Epithelial cell of prostate (primary cell): ENCODE data around the gene GCA.

ENCODE experiments used
- DNase-seq: peaks from one replicate; pipeline ENCODE4 v3.0.0-alpha.2; 2011; ENCODE audit warnings: low read depth, low spot score
- H3K27ac ChIP-seq: fragments of 450-650 bp; 2 replicates; pipeline ENCODE4 v1.5.1; 2017; ENCODE audit warnings: mild to moderate bottlenecking

Gene GCA

DNA sequence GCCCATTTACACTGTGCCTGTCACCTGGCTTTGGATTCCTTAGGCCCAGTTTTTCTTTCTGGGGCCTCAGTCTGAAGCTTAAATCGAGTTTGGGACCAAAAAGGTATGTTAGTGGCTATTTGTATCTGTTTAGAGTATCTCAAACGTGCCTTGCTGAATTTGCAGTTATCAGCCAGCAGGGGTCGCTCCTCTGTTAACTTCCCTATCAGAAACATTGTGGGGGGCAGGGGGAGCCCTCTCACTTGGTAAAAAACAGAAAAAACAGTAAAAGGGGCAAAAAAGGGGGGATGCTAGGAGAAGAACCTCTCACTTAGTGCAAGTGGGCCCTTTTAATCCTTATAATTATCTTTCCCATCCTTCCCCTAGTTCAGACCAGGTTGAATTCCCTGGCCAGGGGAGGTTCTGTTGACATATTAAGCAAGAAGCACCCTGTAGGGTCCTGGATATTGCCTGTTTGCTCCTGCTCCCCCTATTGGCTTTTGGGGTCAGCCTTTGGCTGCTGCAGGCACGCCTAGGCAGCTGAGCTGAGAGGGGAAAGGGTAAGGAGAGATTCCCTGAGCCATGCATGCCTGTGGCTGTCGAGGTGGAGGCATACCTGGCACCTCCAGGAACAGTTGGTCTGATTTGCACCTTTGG lies 16.7 kb upstream of the GCA start:
- H3K27ac ChIP-seq: no peak overlapping the region
- DNase-seq: no peak

DNA sequence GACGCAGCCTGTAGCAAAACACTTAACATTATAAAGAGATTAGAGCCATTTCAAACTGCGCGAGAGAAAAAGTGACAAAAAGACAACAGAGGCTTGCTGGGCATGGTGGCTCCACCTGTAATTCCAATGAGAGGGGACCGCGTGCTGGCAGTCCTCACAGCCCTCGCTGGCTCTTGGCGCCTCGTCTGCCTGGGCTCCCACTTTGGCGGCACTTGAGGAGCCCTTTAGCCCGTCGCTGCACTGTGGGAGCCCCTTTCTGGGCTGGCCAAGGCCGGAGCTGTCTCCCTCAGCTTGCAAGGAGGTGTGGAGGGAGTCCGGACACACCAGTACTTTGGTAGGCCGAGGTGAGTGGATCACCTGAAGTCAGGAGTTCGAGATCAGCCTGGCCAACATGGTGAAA lies 16.1 kb upstream of the GCA start:
- H3K27ac ChIP-seq: no peak overlapping the region
- DNase-seq: no peak

DNA sequence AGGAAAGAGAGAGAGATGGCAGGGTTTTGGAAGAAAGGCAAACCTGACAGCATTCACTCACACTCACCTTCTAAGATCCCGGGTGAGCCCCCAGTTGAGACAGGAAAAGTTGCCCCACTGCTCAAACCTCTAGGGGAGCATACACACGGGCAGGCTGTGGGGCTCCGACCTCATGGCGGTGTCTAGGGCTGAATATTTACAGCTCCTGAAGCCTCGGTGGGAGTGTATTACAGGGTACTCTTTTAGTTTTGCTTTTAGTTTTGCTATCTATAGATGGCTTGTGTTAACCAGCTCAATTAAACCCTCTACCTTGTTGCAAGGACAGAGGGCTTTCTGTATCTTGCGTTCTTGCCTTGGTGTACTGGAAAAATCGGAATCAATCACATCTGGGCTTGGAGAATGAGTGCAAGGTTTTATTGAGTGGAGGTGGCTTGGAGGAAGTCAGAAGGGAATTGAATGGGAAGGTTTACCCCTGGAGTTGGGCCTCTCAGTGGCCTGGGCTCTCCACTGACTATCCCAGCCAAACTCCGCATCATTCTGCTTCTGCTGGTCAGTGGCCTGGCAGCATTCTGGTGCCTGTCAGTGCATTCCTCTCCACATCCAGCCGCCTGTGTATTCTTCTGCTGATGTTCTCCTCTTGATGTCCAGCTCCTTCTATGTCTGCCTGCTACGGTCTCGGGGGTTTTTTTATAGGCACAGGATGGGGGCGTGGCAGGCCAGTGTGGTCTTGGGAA lies 15.3 kb upstream of the GCA start:
- DNase-seq: no peak
- H3K27ac ChIP-seq: no peak overlapping the region

DNA sequence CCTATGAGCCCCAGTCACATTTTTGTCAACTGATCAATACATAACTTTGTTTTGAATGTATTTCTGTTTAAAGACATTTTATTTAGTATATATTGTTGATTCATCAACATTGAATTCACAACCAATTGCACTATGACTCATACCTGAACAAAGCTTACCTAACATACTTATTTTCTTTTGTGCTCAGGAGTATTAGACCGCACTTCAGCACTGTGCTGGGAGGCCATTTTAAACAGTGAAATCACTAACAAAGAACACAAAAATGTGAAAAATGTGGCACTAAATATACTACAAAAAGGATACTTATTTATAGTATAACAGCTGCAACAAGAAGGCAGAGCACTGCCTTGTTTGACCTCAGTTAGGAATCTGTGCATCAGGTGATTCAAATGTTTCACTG lies 13.1 kb upstream of the GCA start:
- DNase-seq: no peak
- H3K27ac ChIP-seq: no peak overlapping the region

DNA sequence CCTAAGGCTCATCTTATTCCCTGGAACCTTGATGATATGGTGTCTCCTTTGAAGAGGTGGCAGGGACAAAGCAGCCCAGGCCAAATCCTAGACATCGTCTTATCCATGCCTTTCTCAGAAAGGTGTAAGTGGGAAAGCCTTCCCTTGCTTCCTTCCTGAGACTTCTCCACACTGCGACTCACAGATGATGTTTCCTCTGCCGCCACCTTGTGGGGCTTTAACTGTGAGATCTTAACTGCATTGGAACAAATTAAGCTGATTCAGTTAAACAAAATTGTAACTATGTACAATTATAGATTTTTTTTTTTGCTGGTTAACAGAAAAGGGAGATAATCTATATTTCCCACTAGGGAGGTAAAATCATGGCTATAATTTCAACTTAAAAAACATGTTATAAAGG lies 10.0 kb upstream of the GCA start:
- no peak for DNase-seq
- no peak overlapping the region for H3K27ac ChIP-seq

DNA sequence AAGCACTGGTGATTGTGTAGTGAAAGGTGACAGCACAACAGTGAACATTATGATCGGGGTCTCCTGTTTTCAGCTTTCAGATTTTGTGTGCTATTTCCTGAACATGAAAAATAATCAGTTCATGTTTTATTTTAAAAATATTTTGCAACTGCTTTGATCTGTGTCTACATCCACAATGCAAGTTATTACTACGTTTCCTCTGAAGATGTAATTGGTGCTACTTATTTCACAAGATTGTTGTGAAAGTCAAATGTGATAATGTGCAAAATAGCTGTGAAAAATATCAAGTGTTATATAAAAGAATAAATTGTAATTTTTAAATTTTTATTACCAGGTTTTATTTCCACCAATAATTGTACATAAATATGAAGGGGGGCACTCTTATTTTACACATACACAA lies 6.1 kb upstream of the GCA start:
- no peak overlapping the region for H3K27ac ChIP-seq
- DNase-seq: no peak

DNA sequence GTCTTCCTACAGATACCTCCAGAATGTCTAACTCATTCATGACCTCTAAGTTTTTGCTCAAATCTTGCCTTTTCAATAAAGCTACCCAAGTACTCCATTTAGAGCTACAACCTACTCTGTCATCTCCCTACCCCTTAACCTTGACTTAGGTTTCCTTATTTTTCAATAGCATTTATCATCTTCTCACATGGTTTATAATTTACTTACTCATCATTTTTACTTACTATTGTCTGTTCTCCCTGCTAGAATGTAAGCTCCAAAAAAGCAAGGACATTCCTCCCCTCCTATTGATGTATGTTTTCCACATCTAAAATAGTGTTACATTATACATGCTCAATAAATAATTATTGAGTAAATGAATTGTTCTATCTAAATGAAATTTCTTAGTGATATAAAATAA lies 3.1 kb upstream of the GCA start:
- DNase-seq: no peak
- no peak overlapping the region for H3K27ac ChIP-seq

DNA sequence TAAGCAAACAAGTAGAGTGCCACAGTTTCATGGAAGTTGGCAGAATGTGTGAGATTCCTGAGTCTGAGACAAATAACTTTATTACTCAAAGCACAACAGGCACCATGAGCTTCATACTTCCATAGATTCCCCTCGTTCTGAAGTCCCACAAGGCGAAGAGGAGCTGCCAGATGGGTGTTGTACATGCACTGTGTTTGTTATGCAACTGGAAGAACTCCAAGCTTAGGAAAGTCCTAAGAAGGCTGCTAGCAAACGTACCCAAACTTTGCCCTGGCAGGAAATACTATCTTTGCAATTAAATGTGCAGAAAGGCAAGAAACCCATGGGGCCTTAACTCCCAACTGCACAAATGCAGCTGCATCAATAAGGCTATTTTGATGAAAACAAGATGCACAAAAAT lies 1.6 kb upstream of the GCA start:
- H3K27ac ChIP-seq: no peak overlapping the region
- no peak for DNase-seq

DNA sequence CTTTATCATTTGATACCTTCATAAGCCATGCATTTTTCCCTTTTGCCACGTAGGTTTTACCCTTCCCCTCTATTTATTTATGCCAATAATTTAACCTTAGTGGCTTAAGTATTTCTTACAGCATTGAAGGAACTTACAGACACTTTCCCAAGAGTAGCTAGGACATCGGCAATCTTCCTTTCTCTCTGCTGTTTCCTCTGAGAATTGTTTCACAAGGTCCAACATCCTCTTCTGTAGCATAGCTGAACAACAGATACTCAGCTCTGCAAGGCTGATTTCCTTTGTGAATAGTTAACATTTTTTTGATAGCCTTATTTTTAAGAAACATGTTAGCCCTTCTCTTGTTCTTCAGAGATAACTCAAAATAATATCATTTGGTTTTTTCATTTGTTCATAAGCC lies 1.1 kb upstream of the GCA start:
- H3K27ac ChIP-seq: no peak overlapping the region
- DNase-seq: no peak

DNA sequence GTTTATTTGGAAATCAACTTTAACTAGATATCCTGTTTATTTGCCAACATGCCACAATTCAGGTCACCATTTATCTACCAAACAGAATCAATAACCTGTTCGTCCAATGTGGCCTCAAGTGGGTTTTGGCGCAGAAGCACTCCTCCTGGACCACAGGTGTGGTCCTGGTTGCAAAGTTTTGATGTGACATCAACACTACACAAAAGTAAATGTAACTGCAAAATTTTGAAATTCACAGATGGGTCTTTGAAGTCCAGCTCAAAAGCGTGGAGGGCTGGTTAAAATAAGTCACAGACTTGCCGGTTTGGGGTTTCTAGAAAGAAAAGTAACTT lies 474 bp upstream of the GCA start:
- DNase-seq: no peak
- H3K27ac ChIP-seq: no peak overlapping the region

DNA sequence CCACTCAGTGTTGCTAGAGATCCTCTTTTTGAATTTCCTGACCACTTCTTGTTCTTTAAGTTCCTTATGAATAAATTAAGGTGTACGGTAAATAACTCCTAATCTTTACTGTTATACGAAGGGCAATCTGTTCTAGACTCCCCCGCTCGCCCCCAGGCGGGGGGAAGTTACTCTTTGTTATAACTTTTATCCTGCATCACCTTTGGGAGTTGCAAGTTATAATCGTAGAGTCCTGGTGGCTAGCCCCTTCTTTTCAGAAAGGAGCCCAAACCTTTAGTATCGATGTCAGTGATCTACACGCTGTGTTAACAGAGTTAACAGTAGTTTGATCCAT lies 652 bp downstream of the GCA start:
- no peak for DNase-seq
- peak overlapping the region; percentile 73 for H3K27ac ChIP-seq

DNA sequence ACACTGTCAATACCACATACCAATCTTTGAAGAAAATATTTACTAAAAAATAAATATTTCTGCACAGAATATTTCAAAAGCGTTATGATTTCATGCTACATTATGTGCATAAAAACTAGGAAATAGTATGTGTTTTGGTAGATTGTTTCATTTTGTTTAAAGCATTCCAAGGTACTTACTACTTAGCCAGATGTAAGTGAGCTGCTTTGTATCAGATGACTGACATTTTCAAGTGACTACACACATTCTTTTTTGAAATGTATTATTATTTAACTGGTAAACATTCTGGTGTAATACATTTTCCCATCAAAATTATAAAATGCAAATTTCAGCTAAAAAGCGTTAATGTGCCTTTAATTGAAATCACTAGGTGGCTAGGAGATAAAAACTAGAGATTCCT lies 21.5 kb downstream of the GCA start:
- no peak for DNase-seq
- H3K27ac ChIP-seq: no peak overlapping the region

DNA sequence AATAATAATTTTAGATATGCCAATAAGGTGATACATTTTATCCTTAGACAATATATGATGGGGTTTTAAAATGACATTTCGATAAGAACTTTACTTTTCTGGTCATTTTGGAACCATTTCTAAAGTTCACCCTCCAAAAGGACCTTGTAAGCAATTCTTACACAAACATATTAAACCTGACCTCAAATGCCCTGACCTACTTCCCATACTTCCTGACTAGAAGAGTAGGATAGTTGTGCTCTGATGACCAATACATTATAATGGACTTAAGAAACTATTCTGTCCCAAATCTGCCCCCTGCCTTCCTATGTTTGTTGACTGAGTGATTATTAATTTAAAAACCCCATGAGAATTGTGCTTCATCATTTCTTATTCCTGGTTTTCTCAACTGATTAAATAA lies 24.6 kb downstream of the GCA start:
- no peak overlapping the region for H3K27ac ChIP-seq

DNA sequence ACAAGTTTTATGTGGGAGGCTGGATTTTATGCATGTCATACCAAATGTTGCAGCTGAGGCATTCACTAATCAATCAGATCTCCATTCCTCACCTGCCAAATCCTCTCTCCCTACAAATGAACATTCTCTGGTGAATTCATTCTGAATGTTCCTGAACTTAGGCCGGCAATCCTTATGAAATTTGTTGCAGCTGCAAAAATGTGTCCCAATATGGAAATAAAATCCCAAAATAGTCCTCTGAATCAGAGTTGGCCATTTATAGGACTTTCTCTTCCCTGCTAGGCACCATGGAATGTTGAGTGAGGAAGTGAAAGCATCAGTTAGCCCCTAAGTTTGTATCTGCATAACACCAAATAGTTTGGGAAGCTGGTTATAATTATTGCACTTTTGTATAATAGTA lies 25.6 kb downstream of the GCA start:
- no peak overlapping the region for H3K27ac ChIP-seq
- DNase-seq: no peak

More for the DNA sequence above, 24.6 kb downstream of the GCA start:
- DNase-seq: no peak

DNA sequence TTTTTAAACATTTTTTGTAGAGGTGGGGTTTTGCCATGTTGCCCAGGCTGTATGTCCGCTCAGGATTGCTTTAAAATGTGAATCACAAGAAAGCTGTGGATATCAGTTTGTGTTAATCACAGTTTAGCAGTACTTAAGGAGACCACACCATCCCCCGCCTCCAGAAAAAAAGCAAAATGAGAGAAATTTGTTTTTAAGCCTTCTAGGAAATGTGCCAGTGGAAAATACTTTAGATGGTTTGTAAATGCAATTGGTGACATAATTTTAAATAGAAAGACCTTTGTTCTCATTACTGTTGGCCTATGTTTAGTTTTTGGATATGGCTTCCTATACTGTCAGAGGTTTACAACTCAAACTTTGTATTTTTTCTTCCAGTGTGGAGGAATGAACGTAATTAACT lies 27.0 kb downstream of the GCA start:
- no peak overlapping the region for H3K27ac ChIP-seq
- DNase-seq: no peak

DNA sequence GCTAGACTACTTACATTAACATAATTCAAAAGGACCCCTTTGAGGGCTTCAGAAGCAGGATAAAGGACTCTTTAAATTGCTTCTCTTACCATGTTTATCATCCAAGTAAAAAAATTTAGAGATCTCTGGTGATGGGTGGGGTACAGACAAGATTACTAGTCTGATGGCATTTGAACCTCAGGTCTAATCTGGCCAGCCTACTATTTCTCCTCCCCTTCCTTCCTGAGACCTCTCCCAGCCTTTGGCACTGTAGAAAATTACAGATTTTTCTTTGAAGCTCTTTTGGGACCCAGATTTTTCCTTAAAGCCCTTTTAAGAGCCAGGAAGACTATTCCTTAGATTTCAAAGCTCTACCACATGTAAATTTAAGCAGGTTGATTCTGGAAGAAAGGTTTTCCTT lies 28.9 kb downstream of the GCA start:
- DNase-seq: no peak
- no peak overlapping the region for H3K27ac ChIP-seq

DNA sequence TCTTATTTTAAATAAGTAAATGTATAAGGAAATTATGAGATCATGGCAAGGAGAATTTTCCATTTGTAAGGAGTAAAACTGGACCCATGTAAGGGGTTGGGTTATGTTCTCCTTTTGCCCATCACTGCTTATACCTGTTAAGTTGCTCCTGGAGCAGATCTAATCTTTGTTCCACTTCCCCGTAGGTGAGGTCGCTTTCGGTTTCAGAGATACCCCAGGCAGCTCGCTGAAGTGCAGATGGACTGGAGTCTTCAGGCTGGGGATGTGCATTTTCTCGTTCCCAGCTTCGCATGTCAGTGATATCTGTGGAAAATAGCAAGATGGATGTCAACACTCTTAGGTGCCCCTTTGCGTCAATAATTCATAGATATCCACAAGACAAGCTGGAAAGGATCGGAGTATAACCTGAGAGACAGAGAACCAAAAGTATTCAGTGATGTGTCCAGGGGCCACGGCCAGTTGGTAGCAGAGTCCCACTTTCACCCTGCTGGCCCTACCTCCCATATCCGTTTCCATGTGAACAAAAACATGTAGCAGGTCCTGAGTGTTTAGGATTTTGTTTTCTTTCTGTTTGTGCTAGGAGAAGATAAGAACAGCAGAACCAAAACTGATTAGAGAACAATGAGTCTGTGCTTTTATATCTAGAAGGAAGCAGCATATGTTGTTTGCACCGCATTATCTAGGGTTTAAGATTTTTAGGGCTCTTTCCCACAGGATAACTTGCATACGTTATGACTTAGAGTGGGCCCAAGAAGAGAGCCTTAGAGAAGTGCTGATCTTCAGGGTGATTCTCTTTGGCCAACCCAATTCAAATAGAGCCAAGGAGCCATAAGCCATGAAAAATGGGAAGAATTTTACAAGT lies 36.0 kb downstream of the GCA start:
- DNase-seq: no peak

DNA sequence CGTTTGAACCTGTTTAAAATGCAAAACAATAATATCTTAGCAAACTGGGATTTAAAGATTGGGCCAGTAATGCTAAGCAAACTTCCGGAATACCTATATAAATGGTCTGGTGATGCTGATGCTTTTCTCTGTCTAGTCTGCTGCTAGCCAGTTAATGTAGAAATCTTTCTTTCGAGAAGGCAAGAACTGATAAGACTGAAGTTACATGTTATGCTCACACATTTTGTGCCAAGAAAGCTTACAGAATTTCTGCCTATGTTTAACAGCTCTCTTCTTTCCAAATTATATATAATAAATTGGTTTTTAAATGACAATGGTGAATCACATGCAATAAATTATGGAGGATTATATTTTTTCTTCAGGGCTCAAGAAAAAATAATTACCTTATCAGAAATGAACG lies 37.9 kb downstream of the GCA start:
- DNase-seq: no peak
- H3K27ac ChIP-seq: no peak overlapping the region

More for the DNA sequence above, 36.0 kb downstream of the GCA start:
- H3K27ac ChIP-seq: no peak overlapping the region

DNA sequence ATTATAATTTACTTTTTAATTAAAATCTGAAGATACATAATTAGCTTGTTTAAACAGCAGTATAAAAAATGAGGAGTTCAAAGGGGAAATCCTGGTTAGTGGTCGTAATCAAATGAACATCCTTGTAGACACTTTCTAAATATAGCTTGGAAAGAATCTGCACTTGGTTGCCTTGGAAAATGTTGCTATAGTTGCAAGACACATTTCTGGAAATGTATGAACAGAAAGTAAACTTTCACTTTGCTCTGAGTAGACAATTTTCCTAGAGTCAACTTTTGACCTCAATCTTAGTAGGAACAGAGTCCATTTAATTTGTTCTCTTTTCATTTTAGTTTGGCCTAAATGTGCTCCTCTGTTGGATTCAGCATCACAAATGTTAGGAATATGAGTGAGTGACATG lies 38.3 kb downstream of the GCA start:
- H3K27ac ChIP-seq: no peak overlapping the region
- DNase-seq: no peak

DNA sequence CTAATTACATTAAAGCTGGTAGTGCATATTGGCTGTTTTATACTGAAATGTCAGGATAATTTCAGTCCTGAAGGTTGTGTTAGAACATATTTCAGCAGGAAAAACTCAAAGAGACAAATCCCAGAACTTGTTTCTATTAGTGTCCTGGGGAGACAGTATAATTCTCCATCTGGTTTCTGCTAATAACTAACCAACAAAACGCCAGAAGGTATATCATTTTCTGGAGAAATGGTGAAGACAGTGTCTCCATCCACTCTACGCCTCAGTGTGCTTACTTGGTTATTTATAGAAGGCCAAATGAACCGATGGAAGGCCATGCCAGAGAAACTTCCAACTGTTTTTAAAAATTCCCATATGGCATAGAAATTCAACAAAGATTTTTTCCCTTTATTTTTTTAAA lies 41.6 kb downstream of the GCA start:
- DNase-seq: no peak
- H3K27ac ChIP-seq: no peak overlapping the region

DNA sequence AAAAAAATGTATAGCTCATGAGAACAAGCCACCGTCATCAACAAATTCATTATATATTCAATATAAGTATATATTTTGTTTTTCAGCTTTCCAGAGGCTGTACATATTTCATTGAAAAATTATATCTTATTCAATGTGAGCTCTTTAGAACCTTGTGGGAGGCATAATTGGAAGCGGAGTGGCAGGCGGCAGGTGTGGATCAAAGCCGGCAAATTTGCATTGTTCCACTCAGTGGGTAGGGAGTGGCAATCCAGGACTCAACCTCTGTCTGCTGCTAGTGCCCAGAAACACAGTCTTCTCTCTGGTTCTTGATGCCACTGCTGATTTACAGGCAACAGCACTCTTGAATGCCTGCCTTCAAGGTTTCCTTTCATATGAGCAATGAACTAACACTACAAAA lies 46.9 kb downstream of the GCA start:
- H3K27ac ChIP-seq: no peak overlapping the region
- DNase-seq: no peak

DNA sequence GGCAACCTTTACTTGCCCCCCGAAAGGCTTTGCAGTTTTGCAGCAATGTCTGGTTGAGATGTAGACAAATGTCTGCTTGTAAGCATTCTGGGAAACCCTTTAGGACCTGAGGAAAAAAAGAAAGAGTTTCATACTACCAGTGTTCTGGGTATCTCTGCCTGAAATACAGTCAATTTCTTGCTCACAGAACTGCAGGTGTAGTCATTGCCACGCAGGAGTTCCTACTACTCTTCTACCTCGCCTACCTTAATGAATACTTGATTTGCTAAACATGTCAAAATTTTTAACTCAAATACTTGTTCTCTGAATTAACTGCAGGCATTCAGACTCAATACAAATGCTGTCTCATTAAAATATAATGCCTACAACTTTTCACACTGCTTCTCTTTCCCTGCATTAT lies 56.4 kb downstream of the GCA start:
- no peak for DNase-seq

More for the DNA sequence above, 56.4 kb downstream of the GCA start:
- H3K27ac ChIP-seq: no peak overlapping the region
